Mesodermal cell (in vitro differentiated cells): ENCODE data around the gene RBM44.
"Not testable (repeated sequence)": the region's sequence is repeated elsewhere in the genome, so short reads cannot be mapped to it uniquely, and the experiment has no call there.

Source experiments
- H3K27ac ChIP-seq: 2 replicates; pipeline ENCODE4 v1.7.0; 2013; ENCODE audit warnings: mild to moderate bottlenecking, low read depth, low read length, moderate library complexity; ENCODE audit not compliant: severe bottlenecking
- H3K36me3 ChIP-seq: 2 replicates; pipeline ENCODE4 v1.7.1; 2013; ENCODE audit warnings: mild to moderate bottlenecking, low read length, moderate library complexity; ENCODE audit not compliant: control insufficient read depth, insufficient read depth
- H3K4me1 ChIP-seq: one replicate; pipeline ENCODE4 v1.7.1; 2013; ENCODE audit warnings: mild to moderate bottlenecking, low read length; ENCODE audit not compliant: insufficient read depth, control insufficient read depth, poor library complexity, severe bottlenecking
- H3K4me3 ChIP-seq: 2 replicates; pipeline ENCODE4 v1.7.0; 2013; ENCODE audit warnings: low read length, control low read depth, mild to moderate bottlenecking; ENCODE audit not compliant: insufficient read depth, poor library complexity, severe bottlenecking; ENCODE audit errors: extremely low read depth
- H3K9me3 ChIP-seq: 2 replicates; pipeline ENCODE4 v1.7.1; 2013; ENCODE audit warnings: mild to moderate bottlenecking, low read length, moderate library complexity; ENCODE audit not compliant: control insufficient read depth
- WGBS, 2 experiments: methylation state at CpG; one replicate each; pipeline ENCODE4 v1.1.5; 2013; ENCODE audit warnings: missing lambda C conversion rate in 2 of 2; ENCODE audit not compliant: insufficient coverage in 2 of 2; 5-methylcytosine and 5-hydroxymethylcytosine counted together

RBM44 gene

DNA sequence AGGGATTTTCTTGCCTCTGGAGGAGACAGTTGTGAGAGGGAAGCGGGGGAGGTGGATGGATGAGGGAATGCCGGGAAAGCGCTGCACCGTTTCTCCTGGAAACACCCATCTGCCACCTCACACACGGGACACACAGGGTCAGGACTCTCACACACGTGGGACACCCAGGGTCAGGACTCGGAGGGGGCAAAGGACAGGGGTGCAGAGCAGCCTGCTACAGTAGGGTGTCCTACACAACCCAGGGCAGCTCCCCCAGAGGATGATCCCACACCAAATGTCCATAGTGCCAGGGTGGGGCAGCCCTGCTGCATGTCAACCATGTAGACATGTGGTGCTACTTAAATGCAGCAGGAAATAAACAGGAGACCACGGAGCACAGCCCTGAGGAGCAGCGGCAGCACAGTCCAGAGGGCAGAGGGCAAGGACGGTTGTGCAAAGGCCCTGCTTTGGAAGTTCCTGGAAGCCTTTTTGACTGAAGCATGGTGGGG, 65.9 kb downstream of the RBM44 start:
- Histone ChIP-seq H3K4me3 (no peak overlapping the region), H3K36me3 (no peaks in the 10 kb centered on the region), H3K9me3 (no peaks in the 10 kb centered on the region), H3K27ac (peak overlapping the region; percentile 92), H3K4me1 (peaks cover 53% of the 10 kb centered on the region)
- 75 to 90% methylated on average over 3 to 7 of the region's 10 CpGs for WGBS, 2 experiments

DNA sequence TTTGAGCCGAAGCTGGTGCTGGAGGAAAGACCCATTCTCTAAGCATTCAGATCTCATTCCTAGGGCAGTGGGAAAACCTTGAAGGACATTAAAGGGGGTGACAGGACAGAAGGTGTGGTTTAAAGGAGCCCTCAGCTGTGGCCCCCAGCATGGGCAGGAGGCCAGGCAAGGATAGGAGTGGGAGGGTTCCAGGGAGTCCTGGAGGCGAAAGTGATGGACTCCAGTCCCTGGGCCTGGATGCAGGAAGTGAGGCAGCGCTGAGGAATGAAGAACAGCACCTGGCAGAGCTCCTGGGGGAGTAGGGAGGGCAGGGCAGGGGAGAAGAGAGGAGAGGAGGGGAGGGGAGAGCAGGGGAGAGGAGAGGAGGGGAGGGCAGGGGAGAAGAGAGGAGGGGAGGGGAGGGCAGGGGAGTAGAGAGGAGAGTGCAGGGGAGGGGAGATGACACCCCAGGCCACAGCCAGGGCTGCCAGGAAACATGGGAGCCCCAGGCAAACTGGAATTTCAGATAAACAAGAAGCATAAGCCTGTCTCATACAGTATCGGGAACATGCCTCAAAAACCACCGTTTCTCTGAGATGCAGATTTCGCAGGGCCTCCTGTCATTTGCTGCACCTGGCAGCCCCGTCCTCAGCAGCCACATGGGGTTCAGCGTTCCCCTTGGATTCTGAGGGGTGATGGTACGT, 66.5 kb downstream of the RBM44 start:
- 88 to 89% methylated on average over 6 to 8 of the region's 9 CpGs for WGBS, 2 experiments
- Histone ChIP-seq H3K9me3 (no peaks in the 10 kb centered on the region), H3K4me1 (peaks cover 53% of the 10 kb centered on the region), H3K4me3 (no peak overlapping the region), H3K27ac (peak overlapping the region; percentile 92), H3K36me3 (no peaks in the 10 kb centered on the region)

DNA sequence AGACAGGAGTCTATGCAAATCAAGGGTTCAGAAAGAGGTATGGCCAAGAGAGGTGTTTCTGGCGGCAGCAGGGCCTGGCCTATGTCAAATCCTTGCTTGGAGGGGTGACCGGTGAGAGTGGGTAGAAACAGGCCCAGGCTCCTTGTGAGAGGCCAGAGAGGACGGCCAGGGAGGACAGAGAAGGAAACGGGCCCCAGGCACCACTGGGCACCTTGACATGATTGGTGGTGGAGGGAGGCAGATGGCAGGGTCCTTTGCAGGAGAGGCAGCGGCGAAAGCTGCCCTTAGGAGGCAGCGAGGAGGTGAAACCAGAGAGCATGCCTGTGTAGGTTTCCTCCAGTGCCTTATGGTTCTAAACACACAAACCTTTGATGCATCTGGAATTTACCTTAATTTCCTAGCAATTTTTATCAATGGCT, 67.1 kb downstream of the RBM44 start:
- no peaks in the 10 kb centered on the region for H3K9me3 ChIP-seq
- no peak overlapping the region for H3K4me3 ChIP-seq
- H3K36me3 ChIP-seq: no peaks in the 10 kb centered on the region
- H3K4me1 ChIP-seq: peaks cover 49% of the 10 kb centered on the region
- H3K27ac ChIP-seq: peak overlapping the region; percentile 92
- 82 to 92% methylated on average over 4 to 7 of the region's 7 CpGs for WGBS, 2 experiments

DNA sequence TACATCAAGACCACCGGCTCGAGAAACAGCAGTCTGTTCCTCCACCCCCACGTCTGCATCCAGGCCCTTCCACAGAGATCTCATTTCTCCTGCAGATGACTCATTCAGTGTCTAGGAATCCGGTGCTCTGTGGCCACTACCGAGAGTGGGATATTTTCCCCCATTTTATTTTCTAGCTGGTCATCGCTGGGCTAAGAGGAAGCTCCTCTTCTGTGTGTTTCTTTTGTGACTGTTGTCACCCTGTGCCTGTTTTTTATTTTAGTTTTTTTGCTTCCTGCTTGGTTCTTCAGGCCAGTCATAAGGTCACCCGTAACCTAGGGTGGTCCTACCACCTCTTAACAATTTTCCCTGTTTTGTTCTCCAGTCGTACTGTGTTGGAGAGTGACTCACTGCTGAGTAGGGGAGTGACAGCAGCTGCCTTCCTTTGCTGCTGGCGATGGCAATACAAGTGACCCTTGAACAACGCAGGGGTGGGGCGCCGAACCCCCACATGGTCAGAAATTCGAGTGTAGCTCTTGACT, 67.6 kb downstream of the RBM44 start:
- Histone ChIP-seq H3K36me3 (no peaks in the 10 kb centered on the region), H3K4me3 (no peak overlapping the region), H3K9me3 (no peaks in the 10 kb centered on the region), H3K27ac (peak overlapping the region; percentile 92), H3K4me1 (peaks cover 48% of the 10 kb centered on the region)
- 62 to 76% methylated on average over 10 to 11 of the region's 13 CpGs for WGBS, 2 experiments

DNA sequence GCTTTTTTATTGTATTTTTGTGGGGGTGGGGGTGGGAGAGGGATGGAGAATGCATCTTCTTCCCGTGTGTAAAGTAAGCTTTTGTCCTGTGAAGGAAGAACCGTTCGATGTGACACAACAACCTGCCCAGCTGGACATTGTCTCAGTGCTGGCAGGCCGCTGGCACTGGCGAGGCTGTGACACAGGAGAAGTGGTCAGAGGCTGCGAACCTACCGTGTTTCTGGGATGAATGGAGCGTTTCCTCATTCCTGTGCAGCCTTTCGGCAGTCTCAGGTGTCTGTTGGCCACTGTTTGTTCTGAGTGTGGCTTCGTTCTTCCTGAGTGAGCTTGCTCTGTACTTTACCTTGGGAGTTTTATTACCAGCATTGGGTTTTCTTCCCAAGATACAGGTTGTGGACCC, 68.9 kb downstream of the RBM44 start:
- WGBS, 2 experiments: 89 to 95% methylated on average over 8 to 10 of the region's 10 CpGs
- Histone ChIP-seq H3K4me3 (no peak overlapping the region), H3K27ac (no peak overlapping the region), H3K4me1 (peaks cover 45% of the 10 kb centered on the region), H3K36me3 (no peaks in the 10 kb centered on the region), H3K9me3 (no peaks in the 10 kb centered on the region)

DNA sequence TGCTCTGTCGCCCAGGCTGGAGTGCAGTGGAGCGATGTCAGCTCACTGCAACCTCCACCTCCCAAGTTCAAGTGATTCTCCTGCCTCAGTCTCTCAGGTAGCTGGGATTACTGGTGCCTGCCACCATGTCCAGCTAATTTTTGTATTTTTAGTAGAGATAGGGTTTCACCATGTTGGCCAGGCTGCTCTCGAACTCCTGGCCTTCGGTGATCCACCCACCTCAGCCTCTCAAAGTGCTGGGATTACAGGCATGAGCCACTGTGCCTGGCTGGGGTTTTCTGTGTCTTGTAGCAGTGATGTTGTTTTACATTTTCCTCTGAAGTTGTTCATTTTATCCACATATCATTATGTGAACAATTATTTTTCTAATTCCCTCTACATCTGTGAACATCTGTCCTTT, 69.5 kb downstream of the RBM44 start:
- not testable (repeated sequence) for H3K9me3 ChIP-seq, H3K36me3 ChIP-seq, H3K4me3 ChIP-seq, H3K27ac ChIP-seq
- WGBS, 2 experiments: 93% methylated on average over 4 of the region's 4 CpGs; no CpG with 5 or more reads in 1 of the 2 experiments
- peaks cover 45% of the 10 kb centered on the region for H3K4me1 ChIP-seq

DNA sequence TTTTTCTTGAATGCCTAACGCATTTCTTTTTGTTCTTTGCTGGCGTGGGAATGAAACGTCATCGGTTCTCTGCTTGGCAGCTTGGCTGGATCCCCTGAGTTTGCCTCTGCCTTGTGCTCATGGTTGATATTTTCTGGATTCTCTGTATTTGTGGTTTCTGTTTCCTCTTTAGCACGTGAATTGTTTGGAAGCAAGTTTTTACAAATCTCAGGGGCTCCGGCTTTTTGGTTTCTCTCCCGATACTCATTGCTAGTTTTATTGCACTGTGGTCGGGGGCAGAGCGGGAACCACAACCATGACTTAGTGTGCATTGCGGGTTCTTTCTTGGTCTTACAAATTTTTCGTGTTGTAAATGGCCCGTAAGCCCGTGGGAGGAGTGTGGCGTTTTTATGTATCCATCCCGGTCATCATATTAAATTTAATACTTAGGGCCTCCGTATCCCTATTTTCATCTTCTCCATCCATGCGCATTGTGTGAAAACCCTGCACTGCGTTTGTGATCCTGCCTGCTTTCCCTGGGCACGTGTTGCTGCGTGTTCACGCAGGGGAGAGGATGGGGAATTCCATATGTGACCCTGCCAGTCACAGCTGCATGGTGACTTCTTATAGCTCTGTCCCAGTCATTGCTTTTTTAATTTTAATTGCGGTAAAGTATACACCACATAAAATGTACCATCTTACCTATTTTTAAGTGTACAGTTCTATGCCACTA, 70.2 kb downstream of the RBM44 start:
- Histone ChIP-seq H3K4me3 (no peak overlapping the region), H3K4me1 (peaks cover 43% of the 10 kb centered on the region), H3K27ac (no peak overlapping the region), H3K9me3 (no peaks in the 10 kb centered on the region), H3K36me3 (no peaks in the 10 kb centered on the region)
- WGBS, 2 experiments: 93 to 98% methylated on average over 16 to 21 of the region's 22 CpGs

DNA sequence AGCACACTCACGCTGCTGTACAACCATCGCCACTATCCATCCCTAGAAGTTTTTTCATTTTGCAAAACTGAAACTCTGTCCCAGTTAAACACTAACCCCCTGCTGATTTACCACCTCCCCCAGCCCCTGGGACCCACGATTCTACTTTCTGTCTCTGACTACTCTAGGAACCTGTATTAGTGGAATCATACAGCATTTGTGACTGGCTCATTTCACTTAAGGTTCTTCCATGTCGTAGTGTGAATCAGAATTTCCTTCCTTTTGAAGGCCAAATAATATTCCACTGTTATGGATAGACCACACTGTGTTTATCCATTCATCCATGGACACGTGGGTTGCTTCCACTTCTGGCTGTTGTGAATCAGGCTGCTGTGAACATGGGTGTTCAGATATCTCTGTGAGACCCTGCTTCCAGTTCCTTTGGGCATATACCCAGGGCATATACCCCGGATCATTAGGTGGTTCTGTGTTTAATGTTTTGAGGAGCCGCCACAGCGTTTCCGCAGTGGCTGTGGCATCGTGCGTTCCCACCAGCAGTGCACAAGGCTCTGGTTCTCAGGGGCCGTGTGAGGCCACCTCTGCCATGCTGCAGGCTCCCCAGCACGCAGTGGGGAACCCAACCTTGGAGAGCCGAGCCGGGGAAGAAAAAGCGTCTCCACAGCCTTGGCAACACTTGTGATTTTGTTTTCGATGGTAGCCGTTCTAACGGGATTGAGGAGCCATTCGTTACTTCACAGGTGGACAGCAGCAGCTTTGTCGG, 70.9 kb downstream of the RBM44 start:
- Histone ChIP-seq H3K27ac (no peak overlapping the region), H3K4me1 (peaks cover 41% of the 10 kb centered on the region), H3K36me3 (no peaks in the 10 kb centered on the region), H3K4me3 (no peak overlapping the region), H3K9me3 (no peaks in the 10 kb centered on the region)
- WGBS, 2 experiments: 95 to 97% methylated on average over 20 to 21 of the region's 21 CpGs

DNA sequence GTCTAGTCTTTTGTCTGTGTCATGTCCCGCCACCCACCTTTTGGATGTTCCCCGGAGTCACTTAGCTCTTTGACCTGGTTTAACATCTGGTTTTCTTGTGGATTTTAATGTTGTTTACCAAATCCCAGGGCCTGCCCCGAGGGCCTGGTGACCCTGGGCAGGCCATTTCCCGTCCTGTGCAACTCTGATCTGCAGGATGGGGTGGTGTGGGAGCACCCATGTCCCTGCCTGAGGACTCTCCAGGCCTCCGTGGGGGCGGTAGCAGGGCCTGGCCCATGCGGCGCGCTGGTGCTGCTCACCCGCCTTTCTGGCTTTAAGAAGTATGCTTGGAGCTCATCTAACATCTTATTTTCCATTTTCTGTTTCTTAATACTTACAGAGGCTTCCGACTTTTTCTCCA, 71.5 kb downstream of the RBM44 start:
- H3K9me3 ChIP-seq: no peaks in the 10 kb centered on the region
- H3K27ac ChIP-seq: no peak overlapping the region
- WGBS, 2 experiments: 94 to 97% methylated on average over 4 to 6 of the region's 11 CpGs
- H3K4me3 ChIP-seq: no peak overlapping the region
- no peaks in the 10 kb centered on the region for H3K36me3 ChIP-seq
- peaks cover 38% of the 10 kb centered on the region for H3K4me1 ChIP-seq

DNA sequence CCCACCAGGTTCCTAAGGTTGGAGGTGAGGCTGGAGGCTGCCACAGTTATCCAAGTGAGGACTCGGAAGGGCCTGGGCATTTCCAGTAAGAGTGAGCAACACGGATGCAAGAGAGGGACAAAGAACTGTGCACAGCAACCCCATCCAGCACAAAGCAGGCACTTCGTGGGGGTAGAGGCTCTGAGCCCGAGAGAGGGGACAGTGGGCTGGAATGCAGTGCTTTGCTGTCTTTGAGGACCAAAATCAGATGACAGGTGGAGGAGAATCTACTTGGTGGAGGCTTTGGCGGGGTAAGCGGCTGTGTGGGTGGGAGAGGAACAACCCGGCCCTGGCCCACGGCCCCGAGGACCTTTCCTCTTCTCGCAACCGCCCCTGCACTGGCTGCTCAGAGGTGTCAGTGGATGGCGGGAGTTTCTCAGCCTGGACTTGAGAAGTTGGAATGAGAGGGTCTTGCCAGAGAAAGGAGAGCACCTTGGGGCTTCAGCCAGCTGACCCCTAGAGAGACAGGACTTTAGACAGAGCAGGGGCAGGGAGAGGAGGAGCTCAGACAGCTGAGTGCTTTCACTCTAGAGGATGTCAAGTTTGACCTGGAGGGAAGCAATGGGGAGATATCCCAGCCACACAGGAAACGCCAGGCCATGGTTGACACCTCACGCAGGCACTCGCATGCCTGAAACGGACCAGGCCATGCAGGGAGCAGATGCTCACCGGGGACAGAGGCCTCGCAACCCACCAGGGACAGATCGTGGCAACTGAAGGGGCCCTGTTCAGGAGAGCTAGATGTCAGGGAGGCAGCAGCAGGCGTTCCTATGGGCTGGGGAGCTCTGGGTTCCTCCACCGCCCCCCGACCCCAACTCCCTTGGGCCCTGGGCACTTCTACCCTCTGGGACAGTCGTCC, 72.4 kb downstream of the RBM44 start:
- whole genome bisulfite sequencing, 2 experiments: 85 to 86% methylated on average over 15 to 23 of the region's 23 CpGs

More for the DNA sequence above, 72.4 kb downstream of the RBM44 start:
- no peaks in the 10 kb centered on the region for H3K9me3 ChIP-seq
- no peaks in the 10 kb centered on the region for H3K36me3 ChIP-seq
- H3K27ac ChIP-seq: no peak overlapping the region
- H3K4me3 ChIP-seq: no peak overlapping the region
- peaks cover 29% of the 10 kb centered on the region for H3K4me1 ChIP-seq
